RWPE2 (cell line): ENCODE data around the gene C17orf107.

Experiments used
- ATAC-seq: fragments of 200-7000 bp; cut with Tn5 transposase; 3 replicates; pipeline ENCODE4 v1.9.1; 2021; ENCODE audit warnings: low read depth
- DNase-seq: peaks from one replicate; pipeline ENCODE4 v3.0.0-alpha.2; 2020; ENCODE audit warnings: low spot score
- H3K27ac ChIP-seq: fragments of 450-650 bp; 2 replicates; pipeline ENCODE4 v1.5.1; 2017; ENCODE audit warnings: mild to moderate bottlenecking; ENCODE audit not compliant: poor library complexity, severe bottlenecking
- H3K27me3 ChIP-seq: fragments of 250-450 bp; sonication (Bioruptor Pico); 2 replicates; pipeline ENCODE4 v1.5.1; 2021; ENCODE audit warnings: mild to moderate bottlenecking, moderate library complexity; ENCODE audit not compliant: insufficient read depth, poor library complexity, severe bottlenecking
- H3K36me3 ChIP-seq: fragments of 250-450 bp; sonication (Bioruptor Pico); 2 replicates; pipeline ENCODE4 v1.5.1; 2020; ENCODE audit warnings: low read depth, mild to moderate bottlenecking, moderate library complexity
- H3K4me1 ChIP-seq: fragments of 250-450 bp; sonication (Bioruptor Pico); 2 replicates; pipeline ENCODE4 v1.5.1; 2021; ENCODE audit warnings: mild to moderate bottlenecking, moderate library complexity; ENCODE audit not compliant: insufficient read depth, poor library complexity, severe bottlenecking
- H3K4me3 ChIP-seq: fragments of 250-450 bp; sonication (Bioruptor Pico); 2 replicates; pipeline ENCODE4 v1.5.1; 2021; ENCODE audit warnings: mild to moderate bottlenecking, moderate library complexity; ENCODE audit not compliant: severe bottlenecking
- H3K9me3 ChIP-seq: fragments of 250-450 bp; sonication (Bioruptor Pico); 2 replicates; pipeline ENCODE4 v1.5.1; 2021; ENCODE audit warnings: mild to moderate bottlenecking, moderate library complexity; ENCODE audit not compliant: severe bottlenecking
- CTCF ChIP-seq: fragments of 450-650 bp; IDR thresholded peaks from one replicate; pipeline ENCODE4 v1.5.1; 2017; ENCODE audit warnings: mild to moderate bottlenecking, moderate library complexity; ENCODE audit not compliant: poor library complexity, severe bottlenecking

Gene C17orf107

GRCh38 chr17:4940555-4941318, 41.4 kb downstream of the C17orf107 start:
- peak; percentile 57 for ATAC-seq
- H3K9me3 ChIP-seq: no peaks in the 10 kb centered on the region
- peak overlapping the region; percentile 63 for H3K4me3 ChIP-seq
- DNase-seq: peak; percentile 87
- H3K36me3 ChIP-seq: peaks cover 55% of the 10 kb centered on the region
- peaks cover 25% of the 10 kb centered on the region for H3K4me1 ChIP-seq
- peak overlapping the region; percentile 99 for H3K27ac ChIP-seq
- no peaks in the 10 kb centered on the region for H3K27me3 ChIP-seq
- TF ChIP-seq CTCF: no peak

DNA sequence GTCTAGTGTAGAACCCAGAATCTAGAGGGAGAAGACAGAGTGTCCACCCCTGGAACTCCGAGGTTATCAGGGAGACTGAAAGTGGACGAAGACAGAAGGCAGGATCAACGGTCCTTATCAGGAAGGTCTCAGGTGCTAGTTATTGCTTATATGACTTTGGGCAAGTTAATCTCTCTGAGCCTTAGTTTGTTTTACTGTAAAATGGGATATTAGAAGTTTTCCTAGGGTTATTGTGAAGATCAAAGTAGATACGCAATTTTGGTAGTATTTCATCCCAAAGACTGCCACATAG, 41.9 kb downstream of the C17orf107 start:
- Histone ChIP-seq H3K4me1 (peaks cover 29% of the 10 kb centered on the region), H3K4me3 (peak overlapping the region; percentile 63), H3K27ac (peak overlapping the region; percentile 99), H3K9me3 (no peaks in the 10 kb centered on the region), H3K27me3 (no peaks in the 10 kb centered on the region), H3K36me3 (peaks cover 61% of the 10 kb centered on the region)
- ATAC-seq: no peak
- TF ChIP-seq CTCF: no peak
- DNase-seq: no peak

DNA sequence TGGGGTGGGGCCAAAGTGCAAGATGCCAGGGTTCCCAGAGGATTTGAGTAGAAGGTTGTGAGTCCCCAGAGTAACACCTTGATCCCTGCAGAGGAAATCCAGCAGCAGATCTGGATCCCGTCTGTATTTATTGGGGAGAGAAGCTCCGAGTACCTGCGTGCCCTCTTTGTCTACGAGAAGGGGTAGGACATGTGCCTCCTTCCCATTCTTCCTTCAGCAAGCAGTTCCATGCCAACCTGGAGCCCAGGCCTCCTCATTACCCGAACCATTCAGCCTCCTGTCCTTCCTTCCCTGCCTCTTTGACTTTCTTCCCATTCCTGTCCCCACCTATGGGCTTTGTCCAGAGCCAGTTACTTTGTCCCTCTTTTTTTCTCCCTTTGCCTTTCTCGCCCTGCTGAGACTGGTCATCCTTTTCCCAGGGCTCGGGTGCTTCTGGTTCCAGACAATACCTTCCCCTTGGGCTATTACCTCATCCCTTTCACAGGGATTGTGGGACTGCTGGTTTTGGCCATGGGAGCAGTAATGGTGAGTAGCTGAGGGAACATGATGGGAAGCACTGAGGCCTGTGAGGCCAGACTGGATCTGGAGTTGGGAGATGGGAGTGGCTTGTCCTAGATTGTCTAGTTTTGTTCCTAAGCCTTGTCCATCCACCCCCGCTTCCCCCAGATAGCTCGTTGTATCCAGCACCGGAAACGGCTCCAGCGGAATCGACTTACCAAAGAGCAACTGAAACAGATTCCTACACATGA, 43.6 kb downstream of the C17orf107 start:
- Histone ChIP-seq H3K27ac (peak overlapping the region; percentile 99), H3K27me3 (no peaks in the 10 kb centered on the region), H3K9me3 (no peaks in the 10 kb centered on the region), H3K4me1 (peaks cover 29% of the 10 kb centered on the region), H3K36me3 (peaks cover 63% of the 10 kb centered on the region), H3K4me3 (no peak overlapping the region)
- DNase-seq (no peak), ATAC-seq (no peak)
- no peak for TF ChIP-seq CTCF

DNA sequence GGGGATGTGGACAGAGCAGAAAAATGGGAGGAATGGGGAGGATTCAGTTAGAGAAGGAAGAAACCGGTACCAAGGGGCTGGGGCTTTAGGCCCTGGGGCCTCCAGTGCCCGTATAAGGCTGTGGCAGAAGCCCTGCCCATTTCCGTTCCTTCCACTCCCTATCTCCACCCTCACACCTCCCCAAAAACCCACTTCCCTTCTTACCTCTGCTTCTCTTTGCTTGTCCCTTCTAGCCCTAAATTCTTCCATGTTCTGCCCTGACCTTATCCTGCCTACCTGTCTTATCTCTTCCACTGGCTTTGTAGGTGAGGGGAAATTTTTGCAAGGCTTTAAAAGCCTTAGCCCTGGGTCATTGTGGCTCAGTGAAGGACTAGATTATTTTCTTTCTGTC, 44.8 kb downstream of the C17orf107 start:
- Histone ChIP-seq H3K27me3 (no peaks in the 10 kb centered on the region), H3K9me3 (no peaks in the 10 kb centered on the region), H3K4me3 (no peak overlapping the region), H3K27ac (peak overlapping the region; percentile 99), H3K36me3 (peaks cover 58% of the 10 kb centered on the region), H3K4me1 (peaks cover 29% of the 10 kb centered on the region)
- ATAC-seq (no peak), DNase-seq (no peak)
- TF ChIP-seq CTCF: no peak
